ENCODE data around the gene DCAF5. TPM values are rescaled to one million over a fixed set of nuclear protein-coding genes. Genes with fewer than 3 reads are reported as not detected.
"Not testable (repeated sequence)": the region's sequence is repeated elsewhere in the genome, so short reads cannot be mapped to it uniquely, and the experiment has no call there.

DCAF5 gene, protein sequence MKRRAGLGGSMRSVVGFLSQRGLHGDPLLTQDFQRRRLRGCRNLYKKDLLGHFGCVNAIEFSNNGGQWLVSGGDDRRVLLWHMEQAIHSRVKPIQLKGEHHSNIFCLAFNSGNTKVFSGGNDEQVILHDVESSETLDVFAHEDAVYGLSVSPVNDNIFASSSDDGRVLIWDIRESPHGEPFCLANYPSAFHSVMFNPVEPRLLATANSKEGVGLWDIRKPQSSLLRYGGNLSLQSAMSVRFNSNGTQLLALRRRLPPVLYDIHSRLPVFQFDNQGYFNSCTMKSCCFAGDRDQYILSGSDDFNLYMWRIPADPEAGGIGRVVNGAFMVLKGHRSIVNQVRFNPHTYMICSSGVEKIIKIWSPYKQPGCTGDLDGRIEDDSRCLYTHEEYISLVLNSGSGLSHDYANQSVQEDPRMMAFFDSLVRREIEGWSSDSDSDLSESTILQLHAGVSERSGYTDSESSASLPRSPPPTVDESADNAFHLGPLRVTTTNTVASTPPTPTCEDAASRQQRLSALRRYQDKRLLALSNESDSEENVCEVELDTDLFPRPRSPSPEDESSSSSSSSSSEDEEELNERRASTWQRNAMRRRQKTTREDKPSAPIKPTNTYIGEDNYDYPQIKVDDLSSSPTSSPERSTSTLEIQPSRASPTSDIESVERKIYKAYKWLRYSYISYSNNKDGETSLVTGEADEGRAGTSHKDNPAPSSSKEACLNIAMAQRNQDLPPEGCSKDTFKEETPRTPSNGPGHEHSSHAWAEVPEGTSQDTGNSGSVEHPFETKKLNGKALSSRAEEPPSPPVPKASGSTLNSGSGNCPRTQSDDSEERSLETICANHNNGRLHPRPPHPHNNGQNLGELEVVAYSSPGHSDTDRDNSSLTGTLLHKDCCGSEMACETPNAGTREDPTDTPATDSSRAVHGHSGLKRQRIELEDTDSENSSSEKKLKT
- 7.8 and 9.0 TPM in 2 replicates for total RNA-seq (2014; rRNA removed; shearing (Covaris generic); ENCODE audit: low replicate concordance)

DNA sequence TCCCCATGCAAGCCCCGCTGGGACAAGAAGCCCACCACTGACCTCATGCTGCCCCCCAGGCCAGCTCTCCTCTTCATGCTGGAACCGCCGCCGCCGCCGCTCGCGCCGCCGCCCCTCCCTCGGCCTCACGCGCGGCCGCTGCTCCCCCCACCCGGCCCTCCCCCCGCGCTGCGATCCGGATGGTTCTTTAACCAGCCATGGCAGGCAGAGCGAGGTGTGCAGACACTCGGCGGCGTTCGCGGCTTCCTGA lies at the start of gene DCAF5:
DCAF5 (minus strand) TSS at position 218 of the 250 bp plus-strand sequence; CDS start at position 77, 141 bp downstream.
- DNase-seq (ENCODE audit: low read depth): no peak
- in situ Hi-C loops (cut with HindIII; ENCODE audit: low pct_unique_long_range_greater_than_20kb, low sequenced_read_pairs): no loop called here

DNA sequence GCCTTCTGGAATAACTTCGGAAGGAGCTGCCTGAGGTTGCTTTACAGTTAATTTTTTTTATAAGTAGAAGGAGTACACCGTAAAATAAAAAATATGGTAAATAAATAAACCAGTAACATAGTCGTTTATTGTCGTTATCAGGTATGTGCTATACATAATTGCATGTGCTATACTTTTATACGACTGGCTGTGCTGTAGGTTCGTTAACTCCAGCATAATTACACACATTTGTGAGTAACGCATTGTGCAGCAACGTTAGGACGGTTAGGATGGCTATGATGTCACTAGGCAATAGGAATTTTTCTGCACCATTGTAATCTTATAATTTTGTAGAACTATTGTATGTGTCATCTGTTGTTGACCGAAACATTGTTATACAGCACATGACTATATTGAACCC lies 46.9 kb upstream of the DCAF5 start:
- no peak for DNase-seq (ENCODE audit: low read depth)
- in situ Hi-C loops (cut with HindIII; ENCODE audit: low pct_unique_long_range_greater_than_20kb, low sequenced_read_pairs): no loop called here

DNA sequence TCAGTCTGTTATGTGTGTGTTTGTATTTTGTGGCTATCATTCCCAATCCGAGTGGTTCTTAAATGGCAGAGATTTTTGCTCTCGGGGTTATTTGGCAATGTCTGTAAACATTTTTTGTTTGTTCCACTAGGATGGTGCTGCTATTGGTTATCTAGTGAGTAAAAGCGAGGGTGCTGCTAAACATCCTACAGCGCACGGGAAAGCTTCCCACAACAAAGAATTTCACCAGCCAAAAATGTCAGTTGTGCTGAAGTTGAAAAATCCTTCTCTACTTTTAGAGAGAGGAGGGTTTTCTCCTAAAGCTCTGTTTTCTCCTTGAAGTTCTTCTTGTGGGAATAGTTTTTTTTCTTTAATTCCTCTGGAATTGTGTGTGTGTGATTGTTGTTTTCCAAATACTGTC lies 40.8 kb upstream of the DCAF5 start:
- DNase-seq (ENCODE audit: low read depth): no peak
- in situ Hi-C loops (cut with HindIII; ENCODE audit: low pct_unique_long_range_greater_than_20kb, low sequenced_read_pairs): no loop called here

DNA sequence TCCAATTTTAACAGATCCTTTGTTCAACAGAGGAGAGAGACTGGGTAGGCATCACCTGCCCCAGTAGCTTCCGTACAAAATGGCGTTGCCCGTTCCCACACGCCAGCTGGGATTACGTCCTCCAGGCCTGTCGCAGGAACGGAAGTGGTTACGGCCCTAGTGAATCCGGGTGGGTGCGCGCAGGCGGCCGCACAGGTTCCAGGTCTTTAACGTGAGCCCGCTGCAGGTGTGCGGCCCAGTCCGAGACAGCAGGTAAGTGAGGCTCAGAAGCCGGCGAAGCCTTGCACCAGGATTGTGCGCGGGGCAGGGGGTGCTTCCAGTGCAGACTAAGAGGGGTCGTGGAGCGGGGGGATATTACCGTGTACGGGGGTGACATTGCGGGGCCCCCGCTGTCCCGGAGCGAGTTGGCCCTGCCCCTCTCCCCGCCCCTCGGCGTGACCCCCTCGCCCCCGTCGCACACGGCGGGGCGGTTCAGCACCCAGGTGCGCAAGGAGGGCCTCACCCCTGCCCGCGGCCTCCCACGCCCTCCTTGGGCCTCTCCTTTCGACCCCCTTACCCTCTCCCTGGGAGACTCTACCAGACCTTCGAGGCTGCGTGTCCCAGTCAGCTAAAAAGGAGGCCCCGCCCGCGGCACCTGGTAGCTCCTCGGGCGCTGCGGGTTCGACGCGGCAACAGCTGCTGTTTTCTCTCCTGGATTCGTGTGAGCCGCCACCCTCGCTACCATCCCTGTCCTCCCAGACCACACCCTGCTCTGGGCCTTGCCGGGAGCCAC lies 38.6 kb upstream of the DCAF5 start, which contains the start of gene EXD2:
EXD2 (plus strand) TSS at position 159 of the 772 bp plus-strand sequence. CDS start 17,973 bp downstream, outside the sequence.
- DNase-seq (ENCODE audit: low read depth): peak; percentile 70
- in situ Hi-C loops (cut with HindIII; ENCODE audit: low pct_unique_long_range_greater_than_20kb, low sequenced_read_pairs): no loop called here

DNA sequence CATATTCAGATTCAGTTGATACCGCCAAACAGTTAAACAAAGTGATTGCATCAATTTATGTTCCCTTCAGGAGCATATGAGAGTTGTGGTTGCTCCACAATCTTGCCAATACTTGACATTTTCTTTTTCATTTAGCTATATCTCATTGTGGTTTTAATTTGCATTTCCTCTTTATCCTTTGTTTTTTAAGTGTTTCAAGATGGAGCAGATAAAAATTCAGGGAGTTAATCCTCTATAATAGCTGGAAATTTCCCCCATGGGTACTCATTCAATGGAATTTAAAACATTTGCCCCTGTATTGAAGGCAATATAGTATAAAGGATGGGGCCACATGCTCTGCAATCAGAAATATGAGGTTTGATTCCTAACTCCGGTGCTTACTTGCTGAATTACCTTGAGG lies 37.3 kb upstream of the DCAF5 start:
- in situ Hi-C loops (cut with HindIII; ENCODE audit: low pct_unique_long_range_greater_than_20kb, low sequenced_read_pairs): no loop called here
- no peak for DNase-seq (ENCODE audit: low read depth)

DNA sequence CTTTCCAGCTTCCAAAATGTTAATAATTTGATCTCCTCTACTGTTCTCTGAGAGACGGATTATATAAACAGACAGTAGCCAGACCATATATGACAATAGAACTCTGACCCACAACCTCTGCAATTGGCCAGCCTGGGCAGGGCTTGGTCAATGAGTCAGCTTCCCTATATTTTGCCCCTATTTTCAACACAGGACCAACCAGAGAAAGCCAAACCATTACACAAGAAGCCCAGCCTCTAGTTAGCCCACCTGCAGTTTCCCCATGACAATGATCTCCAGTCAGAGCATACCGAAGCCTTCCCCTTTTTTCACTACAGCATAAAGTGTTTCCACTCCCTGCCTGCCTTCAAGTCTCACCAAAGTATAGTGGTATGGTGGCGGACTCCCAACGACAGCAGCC lies 30.8 kb upstream of the DCAF5 start:
- no peak for DNase-seq (ENCODE audit: low read depth)
- in situ Hi-C loops (cut with HindIII; ENCODE audit: low pct_unique_long_range_greater_than_20kb, low sequenced_read_pairs): no loop called here

DNA sequence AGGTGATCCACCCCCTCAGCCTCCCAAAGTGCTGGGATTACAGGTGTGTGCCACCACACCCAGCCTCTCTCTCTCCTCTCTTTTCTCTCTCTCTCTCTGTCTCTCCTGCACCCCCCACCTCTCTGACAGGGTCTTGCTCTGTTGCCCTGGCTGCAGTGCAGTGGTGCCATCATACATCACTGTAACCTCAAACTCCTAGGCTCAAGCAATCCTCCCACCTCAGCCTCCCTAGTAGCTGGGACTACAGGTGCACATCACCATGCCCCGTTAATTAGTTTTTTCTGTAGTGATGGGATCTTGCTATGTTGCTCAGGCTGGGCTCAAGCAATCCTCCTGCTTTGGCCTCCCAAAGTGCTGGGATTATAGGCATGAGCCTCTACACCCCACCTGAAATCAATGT lies 29.7 kb upstream of the DCAF5 start:
- DNase-seq (ENCODE audit: low read depth); in situ Hi-C loops (cut with HindIII; ENCODE audit: low pct_unique_long_range_greater_than_20kb, low sequenced_read_pairs): not testable (repeated sequence)

DNA sequence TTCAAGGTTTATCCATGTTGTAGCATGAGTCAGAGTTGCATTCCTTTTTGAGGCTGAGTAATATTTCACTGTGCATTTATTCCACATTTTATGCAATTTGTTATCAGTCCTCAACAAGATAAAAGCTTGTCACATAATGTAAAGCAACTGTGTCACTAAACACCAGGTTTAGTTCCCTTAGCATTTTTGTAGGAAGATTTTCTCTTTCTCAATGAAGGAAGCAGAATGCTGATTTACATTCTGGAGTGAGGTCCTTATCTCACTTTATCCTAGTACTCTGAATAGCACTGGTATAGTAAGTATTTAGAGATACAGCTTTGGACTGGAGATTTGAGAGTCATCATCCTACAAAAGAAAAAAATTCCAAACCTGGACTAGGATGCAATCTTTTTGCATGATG lies 28.6 kb upstream of the DCAF5 start:
- in situ Hi-C loops (cut with HindIII; ENCODE audit: low pct_unique_long_range_greater_than_20kb, low sequenced_read_pairs): no loop called here
- no peak for DNase-seq (ENCODE audit: low read depth)

DNA sequence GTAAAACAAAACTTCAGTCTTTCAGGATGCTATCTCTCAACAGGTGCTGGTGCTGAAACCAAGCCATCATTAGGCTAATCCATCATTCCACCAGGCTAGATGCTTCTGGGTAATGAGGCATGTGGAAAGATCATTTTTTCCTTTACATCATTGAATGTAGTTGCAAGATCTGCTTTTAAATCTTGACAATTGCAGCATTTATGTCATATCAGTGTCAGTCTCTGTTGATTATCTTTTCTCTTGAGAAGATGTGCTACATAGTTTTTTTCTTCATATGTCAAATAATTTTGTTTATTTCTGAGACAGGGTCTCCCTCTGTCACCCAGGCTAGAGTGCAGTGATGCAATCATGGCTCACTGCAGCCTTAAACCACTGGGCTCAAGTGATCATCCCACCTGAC lies 22.2 kb upstream of the DCAF5 start:
- in situ Hi-C loops (cut with HindIII; ENCODE audit: low pct_unique_long_range_greater_than_20kb, low sequenced_read_pairs): no loop called here
- no peak for DNase-seq (ENCODE audit: low read depth)

DNA sequence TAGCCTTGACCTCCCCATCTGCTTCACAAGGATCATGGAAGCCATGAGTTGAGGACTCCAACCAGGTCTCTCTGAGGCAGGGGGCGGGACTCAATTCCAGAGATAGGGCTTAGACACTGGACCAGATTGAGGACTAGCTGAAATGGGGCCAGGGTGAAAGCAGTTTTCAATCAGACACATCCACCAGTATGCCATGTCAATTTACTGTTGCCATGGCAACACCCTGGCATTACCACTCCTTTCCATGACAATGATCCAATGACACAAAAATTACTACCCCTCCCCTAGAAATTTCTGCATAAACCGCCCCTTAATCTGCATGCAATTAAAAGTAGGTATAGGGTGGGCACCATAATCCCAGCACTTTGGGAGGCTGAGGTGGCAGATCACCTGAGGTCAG lies 18.6 kb upstream of the DCAF5 start:
- in situ Hi-C loops (cut with HindIII; ENCODE audit: low pct_unique_long_range_greater_than_20kb, low sequenced_read_pairs): no loop called here
- no peak for DNase-seq (ENCODE audit: low read depth)

DNA sequence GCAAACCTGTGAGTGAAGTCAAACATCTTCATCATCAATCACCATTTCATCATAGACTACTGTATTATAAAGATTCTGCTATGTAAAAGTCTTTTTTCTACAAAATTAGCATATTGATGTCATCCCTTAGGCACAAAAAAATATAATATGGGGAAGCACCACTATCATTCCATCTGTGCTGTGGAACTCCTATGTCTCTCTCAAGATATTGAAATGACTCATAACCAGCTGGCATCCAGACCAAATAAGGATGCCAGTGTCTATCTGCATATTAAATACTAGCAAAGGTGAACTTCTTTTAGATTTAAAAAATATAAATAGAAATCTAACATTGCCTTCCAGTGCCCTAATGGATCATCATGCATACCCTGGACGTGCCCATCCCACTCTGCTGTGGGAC lies 17.9 kb upstream of the DCAF5 start:
- in situ Hi-C loops (cut with HindIII; ENCODE audit: low pct_unique_long_range_greater_than_20kb, low sequenced_read_pairs): no loop called here

DNA sequence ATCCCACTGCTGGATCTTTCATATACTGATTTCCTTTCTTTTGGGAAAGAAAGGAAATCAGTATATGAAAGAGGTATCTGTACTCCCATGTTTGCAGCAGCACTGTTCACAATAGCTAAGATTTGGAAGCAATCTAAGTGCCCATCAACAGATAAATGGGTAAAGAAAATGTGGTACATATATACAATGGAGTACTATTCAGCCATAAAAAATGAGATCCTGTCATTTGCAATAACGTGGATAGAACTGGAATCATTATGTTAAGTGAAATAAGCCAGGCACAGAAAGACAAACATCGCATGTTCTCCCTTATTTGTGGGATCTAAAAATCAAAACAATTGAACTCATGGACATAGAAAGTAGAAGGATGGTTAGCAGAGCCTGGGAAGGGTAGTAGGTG lies 12.9 kb upstream of the DCAF5 start:
- in situ Hi-C loops (cut with HindIII; ENCODE audit: low pct_unique_long_range_greater_than_20kb, low sequenced_read_pairs); DNase-seq (ENCODE audit: low read depth): not testable (repeated sequence)

More for the DNA sequence above, 17.9 kb upstream of the DCAF5 start:
- no peak for DNase-seq (ENCODE audit: low read depth)

DNA sequence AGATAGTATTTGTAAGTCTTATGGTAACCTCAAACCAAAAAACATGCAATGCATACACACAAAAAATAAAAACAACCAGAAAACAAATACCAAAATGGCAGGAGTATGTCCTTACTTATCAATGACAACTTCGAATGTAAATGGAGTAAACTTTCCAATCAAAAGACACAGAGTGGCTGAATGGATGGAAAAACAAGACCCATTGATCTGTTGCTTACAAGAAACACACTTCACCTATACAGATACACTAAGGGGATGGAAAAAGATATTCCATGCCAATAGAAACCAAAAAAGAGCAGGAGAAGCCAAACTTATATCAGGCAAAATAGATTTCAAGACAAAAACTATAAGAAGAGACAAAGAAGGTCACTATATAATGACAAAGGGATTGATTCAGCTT lies 8.7 kb upstream of the DCAF5 start:
- no peak for DNase-seq (ENCODE audit: low read depth)
- in situ Hi-C loops (cut with HindIII; ENCODE audit: low pct_unique_long_range_greater_than_20kb, low sequenced_read_pairs): no loop called here

DNA sequence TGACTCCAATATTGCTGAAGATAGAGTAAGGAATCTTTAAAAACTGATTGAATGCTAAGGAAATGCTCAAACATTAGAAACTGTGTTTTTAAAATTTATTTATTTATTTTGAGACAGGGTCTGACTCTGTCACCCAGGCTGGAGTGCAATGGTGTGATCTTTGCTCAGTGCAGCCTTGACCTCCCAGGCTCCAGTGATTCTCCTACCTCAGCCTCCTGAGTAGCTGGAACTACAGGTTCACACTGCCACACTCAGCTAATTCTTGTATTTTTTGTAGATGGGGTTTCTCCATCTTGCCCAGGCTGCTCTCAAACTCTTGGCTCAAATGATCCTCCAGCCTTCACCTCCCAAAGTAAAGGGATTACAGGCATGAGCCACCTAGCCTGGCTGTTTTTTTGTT lies 3.3 kb upstream of the DCAF5 start:
- DNase-seq (ENCODE audit: low read depth): no peak
- in situ Hi-C loops (cut with HindIII; ENCODE audit: low pct_unique_long_range_greater_than_20kb, low sequenced_read_pairs): no loop called here

DNA sequence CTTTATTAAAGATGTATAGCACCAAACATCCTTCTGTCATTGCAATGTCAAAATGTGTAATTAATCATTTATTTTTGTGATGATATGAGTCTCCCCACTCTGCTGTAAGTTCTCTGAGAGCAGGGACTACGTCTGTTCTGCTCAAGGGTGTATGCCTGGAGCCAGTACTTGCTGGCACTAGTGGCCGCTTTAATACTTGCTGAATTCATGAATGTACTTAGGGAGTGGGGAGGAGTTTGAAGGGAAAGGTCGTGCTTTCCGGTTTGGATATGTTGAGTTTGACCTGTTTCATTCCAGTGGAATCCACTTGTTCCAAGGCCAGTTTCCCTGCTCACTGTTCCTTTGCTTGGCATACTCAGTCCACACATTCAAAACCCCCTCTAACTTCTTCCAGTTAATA lies 1.9 kb upstream of the DCAF5 start:
- in situ Hi-C loops (cut with HindIII; ENCODE audit: low pct_unique_long_range_greater_than_20kb, low sequenced_read_pairs): no loop called here
- peak; percentile 33 for DNase-seq (ENCODE audit: low read depth)

DNA sequence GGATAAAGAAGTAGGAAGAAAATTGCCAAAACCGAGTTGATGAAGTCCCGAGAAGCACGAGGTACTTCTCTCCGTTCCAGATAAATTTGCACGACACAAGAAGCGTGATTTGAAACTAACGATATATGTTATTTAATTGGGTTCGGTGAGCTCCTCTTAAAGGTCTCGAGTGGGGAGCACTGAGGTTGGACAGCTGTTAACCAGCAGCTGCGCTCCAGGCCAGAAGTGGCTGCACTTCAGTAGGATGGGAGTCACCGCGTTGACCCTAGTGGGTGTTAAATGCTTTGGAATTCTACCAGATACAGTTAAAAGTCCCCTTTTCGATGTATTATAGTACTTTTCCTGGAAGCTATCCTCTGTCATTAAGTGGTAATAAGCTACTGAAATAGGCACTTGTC lies 953 bp upstream of the DCAF5 start:
- no peak for DNase-seq (ENCODE audit: low read depth)
- in situ Hi-C loops (cut with HindIII; ENCODE audit: low pct_unique_long_range_greater_than_20kb, low sequenced_read_pairs): no loop called here

DNA sequence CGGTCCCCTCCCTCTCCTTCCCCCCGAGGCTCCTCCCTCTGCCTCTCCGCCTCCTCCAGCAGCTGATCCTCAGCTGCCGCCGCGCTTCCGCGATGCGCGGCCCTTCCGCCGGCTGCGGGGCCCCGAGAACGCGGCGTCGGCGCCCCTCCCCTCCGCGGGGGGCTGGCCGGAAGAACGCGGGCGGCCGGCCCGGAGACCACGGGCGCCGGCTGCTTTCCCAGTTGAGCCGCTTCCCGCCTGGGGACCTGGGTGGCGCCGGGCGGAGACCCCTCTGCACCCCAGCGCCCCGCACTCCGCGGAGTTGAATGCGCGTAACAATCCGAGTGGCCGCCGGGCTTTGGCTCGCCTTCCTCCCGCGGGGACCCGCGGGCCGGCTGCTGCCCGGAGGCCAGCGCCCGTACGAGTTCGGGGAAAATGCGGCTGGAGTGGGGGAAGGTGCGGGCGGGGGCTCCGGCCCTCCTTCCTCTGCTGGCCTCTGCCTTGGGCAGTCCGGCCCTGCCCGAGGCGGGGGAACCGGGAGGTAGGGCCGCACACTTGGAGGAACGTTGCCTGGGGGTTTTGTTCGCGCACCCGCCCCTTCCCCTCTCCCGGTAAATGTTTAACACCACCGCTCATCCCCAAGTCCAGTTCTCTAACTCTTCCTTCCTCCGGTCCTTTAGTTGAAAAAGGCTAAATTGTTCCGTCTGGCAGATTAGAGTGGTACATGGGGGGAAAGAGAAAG lies 393 bp upstream of the DCAF5 start:
- DNase-seq (ENCODE audit: low read depth): peak; percentile 94
- in situ Hi-C loops (cut with HindIII; ENCODE audit: low pct_unique_long_range_greater_than_20kb, low sequenced_read_pairs): no loop called here

All from Caki2 (cell line).